ENCODE data around the gene TMEM269. TPM values are rescaled to one million over a fixed set of nuclear protein-coding genes. Genes with fewer than 3 reads are reported as not detected.
A peak's percentile ranks its signal among the peaks of the same experiment; 100 is the strongest.

The TMEM269 gene
- total and polyA plus RNA-seq, 9 of the 15 experiments (the other 6 are each of a cell fraction or from before 2014, with no cell fraction given) = 0.09 to 0.49 (median 0.21) TPM

GRCh38 chr1:42816585-42817439, 32.0 kb downstream of the TMEM269 start, which contains the start of the genes ERMAP and SVBP (continued):
- TF ChIP-seq CREB5 (CRISPR knock-in tag; IDR thresholded peaks at IDR 0.05) (no peak), SREBF2 (CRISPR knock-in tag; IDR thresholded peaks at IDR 0.05) (0 out of 2 replicates have a peak, but pooled peaks have one; percentile 33), BCOR (IDR thresholded peaks at IDR 0.05) (peak; percentile 91), TFAM (CRISPR knock-in tag; conservative IDR thresholded peaks at IDR 0.05) (no peak), SAFB2 (IDR thresholded peaks at IDR 0.05; ENCODE audit: borderline replicate concordance, low read depth, low read length, severe bottlenecking) (no peak), SRF (CRISPR knock-in tag; IDR thresholded peaks at IDR 0.05) (peak; percentile 21 to 26; a peak in 2 of 4 replicates), PRPF4 (IDR thresholded peaks at IDR 0.05; ENCODE audit: insufficient read depth, low read depth, low read length, poor library complexity, severe bottlenecking) (peak; percentile 68), ZKSCAN3 (CRISPR knock-in tag; IDR thresholded peaks at IDR 0.05) (no peak), KLF1 (tag; IDR thresholded peaks at IDR 0.05) (no peak), ZNF75A (CRISPR knock-in tag; IDR thresholded peaks at IDR 0.05) (peak; percentile 97), ZNF41 (CRISPR knock-in tag; conservative IDR thresholded peaks at IDR 0.05) (0 out of 2 replicates have a peak, but pooled peaks have one; percentile 21), L3MBTL2 (IDR thresholded peaks at IDR 0.05) (0 out of 2 replicates have a peak, but pooled peaks have one; percentile 28), NCOR1 (IDR thresholded peaks at IDR 0.05) (peak; percentile 52), ZNF3 (CRISPR knock-in tag; IDR thresholded peaks at IDR 0.05) (no peak), PRMT5 (CRISPR knock-in tag; IDR thresholded peaks at IDR 0.05) (no peak), MLLT1 (IDR thresholded peaks at IDR 0.05) (no peak)
- TF ChIP-seq, protein P1, sequence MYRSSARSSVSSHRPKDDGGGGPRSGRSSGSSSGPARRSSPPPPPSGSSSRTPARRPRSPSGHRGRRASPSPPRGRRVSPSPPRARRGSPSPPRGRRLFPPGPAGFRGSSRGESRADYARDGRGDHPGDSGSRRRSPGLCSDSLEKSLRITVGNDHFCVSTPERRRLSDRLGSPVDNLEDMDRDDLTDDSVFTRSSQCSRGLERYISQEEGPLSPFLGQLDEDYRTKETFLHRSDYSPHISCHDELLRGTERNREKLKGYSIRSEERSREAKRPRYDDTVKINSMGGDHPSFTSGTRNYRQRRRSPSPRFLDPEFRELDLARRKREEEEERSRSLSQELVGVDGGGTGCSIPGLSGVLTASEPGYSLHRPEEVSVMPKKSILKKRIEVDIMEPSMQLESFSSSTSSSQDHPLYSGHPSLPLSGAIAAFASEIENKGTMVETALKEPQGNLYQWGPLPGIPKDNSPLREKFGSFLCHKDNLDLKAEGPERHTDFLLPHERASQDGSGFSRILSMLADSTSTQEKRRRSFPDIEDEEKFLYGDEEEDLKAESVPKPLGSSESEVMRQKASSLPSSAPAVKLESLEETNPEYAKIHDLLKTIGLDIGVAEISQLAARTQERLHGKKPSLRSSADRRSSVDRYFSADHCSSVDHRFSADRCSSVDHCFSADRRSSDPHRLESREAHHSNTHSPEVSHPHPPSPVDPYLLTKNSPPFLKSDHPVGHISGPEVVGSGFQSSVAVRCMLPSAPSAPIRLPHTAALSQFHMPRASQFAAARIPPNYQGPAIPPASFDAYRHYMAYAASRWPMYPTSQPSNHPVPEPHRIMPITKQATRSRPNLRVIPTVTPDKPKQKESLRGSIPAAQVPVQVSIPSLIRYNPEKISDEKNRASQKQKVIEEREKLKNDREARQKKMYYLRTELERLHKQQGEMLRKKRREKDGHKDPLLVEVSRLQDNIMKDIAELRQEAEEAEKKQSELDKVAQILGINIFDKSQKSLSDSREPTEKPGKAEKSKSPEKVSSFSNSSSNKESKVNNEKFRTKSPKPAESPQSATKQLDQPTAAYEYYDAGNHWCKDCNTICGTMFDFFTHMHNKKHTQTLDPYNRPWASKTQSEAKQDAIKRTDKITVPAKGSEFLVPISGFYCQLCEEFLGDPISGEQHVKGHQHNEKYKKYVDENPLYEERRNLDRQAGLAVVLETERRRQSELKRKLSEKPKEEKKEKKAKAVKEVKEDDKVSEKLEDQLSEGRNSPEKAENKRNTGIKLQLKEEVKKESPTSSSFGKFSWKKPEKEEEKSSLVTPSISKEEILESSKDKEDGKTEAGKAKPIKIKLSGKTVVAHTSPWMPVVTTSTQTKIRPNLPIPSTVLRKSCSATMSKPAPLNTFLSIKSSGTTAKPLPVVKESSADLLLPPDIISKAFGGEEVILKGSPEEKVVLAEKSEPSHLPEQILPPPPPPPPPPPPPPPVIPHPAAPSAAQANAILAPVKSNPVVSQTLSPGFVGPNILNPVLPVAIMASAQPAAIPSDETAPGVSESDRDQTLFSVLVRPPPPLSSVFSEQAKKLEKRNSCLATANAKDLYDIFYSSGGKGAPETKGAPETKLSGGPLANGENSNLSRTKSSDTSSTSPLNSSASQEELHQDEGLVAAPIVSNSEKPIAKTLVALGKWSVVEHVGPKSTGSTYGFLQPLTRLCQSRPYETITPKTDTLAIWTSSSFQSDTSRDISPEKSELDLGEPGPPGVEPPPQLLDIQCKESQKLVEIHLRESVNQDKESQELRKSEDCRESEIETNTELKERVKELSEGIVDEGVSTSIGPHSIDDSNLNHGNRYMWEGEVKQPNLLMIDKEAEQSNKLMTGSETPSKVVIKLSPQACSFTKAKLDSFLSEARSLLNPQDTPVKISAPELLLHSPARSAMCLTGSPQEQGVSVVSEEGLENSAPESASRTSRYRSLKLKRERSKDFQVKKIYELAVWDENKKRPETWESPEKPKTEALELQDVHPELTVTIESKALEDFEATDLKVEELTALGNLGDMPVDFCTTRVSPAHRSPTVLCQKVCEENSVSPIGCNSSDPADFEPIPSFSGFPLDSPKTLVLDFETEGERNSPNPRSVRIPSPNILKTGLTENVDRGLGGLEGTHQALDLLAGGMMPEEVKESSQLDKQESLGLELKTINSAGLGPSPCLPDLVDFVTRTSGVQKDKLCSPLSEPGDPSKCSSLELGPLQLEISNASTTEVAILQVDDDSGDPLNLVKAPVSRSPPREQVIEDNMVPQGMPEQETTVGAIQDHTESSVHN (IDR thresholded peaks at IDR 0.05; ENCODE audit: borderline replicate concordance in 1 of 2, low read depth in 1 of 2) = no peak
